GM19328 (cell line): Measurements from ENCODE around the gene TCL1B.
"Not testable (repeated sequence)": the region's sequence is repeated elsewhere in the genome, so short reads cannot be mapped to it uniquely, and the experiment has no call there.

Experiments used
- ATAC-seq: cut with Tn5 transposase; IDR thresholded peaks from one replicate; pipeline ENCODE4 v1.9.1; 2021; ENCODE audit warnings: mild to moderate bottlenecking, moderate library complexity; ENCODE audit not compliant: unreplicated experiment

The TCL1B gene

DNA sequence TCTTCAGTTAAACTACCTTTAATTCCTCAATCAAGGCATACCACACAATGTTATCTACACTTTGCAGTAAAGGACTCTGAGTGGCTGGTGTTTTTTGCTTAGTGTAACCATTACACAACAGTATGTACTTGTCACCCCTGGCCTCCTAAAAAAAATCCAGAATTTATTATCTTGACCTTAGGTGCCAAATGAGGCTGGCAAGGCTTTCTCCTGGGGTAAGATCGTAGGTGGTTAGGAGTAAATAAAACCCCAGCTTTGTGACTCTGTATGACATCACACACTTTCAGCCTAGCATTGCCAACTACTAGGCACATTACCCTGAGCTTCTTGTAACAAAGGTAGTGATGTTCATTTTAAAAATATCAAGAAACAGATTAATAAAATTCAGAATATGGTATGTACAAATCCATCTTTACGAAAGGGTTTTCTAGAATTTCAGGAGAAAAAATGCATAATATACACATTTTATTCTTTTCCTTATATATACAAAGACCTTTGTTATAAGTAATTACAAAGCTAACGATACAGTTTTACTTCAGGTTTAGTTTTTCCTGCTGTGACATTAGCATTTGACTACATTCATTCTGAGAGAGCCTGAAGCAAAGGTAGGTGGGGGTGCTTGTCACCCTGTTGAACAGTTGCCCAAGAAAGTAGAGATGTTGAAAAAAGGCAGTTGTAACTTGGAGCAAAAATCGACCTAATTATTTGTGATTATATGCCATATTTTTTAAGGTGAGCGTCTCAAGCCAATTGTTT is 14.2 kb downstream of the TCL1B start:
- no peak for ATAC-seq

DNA sequence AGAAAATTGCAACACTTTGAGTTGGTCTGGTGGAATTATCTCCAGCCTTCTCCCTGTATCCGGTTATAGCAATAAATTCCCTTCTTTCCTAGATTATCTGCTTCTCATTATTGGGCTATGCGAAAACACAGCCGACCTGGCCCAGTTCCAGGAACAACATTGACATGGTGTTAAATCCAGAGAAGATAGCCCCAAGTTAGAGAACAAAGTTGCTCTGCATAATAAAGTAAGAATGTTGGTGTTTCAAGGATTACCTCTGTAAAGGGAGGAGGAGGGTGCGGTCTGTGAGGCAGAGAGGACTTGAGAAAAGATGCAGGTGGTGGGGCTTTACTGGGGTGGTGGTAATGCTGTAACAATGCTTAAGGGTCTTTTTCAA is 15.6 kb downstream of the TCL1B start:
- ATAC-seq = no peak

DNA sequence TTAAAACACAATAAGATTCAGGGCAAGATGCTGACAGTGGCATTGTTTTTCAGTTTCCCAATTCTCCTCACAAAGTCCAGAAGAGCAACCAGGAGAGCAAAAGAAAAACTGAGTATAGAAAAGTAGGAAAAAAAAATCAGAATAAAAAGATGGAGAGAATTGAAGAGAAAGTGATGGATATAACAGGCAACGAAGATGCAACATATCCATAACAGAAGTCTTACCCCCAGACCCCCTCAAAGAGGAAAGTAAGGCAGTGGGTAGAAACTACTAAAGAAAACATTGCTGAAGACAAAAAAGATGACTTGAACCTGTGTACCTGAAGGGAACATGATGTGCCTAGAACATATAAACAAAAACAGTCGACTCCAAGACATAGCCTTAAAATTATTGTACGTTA is 17.1 kb downstream of the TCL1B start:
- no peak for ATAC-seq

DNA sequence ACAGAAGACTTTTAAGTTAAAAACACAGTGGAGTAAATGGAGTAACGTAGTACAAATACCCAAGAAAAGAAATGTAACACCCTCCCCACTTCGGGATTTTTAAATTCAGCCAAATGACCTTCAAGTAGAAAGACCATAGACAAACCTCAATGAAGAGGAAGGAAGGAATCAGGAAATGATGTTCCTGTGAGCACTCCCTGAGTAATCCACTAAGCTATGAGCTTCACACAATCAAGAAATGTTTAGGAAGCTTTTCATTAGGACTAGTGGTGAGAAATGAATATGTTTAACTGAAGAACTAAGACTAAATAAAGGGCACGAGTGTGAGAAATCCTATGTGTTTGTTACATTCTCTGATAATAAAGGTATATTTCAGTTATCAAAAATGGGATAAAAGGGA is 17.6 kb downstream of the TCL1B start:
- ATAC-seq = no peak

DNA sequence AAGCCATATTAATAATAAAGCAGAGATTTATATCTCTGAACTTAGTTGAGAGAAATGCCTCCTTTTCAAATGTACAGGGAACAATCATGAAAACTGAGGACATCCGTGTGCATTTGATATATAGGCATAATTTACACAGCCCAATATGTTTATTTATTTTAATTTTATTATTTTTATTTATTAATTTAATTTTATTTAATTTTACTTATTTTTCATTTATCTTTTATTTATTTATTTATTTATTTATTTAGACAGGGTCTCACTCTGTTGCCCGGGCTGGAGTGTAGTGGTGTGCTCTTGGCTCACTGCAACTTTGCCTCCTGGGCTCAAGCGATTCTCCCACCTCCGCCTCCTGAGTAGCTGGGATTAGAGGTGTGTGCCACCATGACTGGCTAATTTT is 19.3 kb downstream of the TCL1B start:
- no peak for ATAC-seq

DNA sequence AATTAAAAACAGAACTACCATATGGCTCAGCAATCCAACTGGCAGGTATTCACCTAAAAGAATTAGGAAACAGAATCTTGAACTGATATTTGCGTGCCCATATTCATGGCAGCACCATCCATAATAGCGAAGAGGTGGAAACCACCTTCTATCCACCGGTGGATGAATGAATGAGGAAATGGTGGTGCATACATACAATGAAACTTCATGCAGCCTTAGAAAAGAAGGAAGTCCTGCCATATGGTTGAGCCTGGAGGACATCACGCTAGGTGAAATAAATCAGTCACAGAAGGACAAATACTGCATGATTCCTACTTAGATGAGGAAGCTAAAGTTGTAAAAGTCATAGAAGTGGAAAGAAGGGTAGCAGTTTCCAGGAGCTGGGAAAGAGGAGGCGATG is 21.1 kb downstream of the TCL1B start:
- no peak for ATAC-seq

DNA sequence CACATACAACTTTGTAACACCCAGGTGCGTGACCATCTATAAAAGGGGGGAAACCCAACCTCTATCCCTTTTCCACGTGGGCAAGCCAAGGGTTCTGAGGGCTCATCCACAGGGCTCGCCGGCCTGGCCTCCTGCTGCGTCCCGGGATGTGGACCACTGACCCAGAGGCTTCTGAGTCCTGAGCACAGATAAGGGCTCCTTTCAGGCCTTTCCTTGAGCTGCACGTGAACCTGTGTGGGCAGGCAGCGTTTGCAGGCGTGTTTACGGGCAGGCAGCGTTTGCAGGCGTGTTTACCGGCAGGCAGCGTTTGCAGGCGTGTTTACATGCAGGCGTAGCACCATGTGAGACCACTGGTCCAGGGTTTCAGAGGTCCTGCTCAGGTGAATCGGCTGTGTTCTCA is 23.9 kb downstream of the TCL1B start:
- no peak for ATAC-seq

DNA sequence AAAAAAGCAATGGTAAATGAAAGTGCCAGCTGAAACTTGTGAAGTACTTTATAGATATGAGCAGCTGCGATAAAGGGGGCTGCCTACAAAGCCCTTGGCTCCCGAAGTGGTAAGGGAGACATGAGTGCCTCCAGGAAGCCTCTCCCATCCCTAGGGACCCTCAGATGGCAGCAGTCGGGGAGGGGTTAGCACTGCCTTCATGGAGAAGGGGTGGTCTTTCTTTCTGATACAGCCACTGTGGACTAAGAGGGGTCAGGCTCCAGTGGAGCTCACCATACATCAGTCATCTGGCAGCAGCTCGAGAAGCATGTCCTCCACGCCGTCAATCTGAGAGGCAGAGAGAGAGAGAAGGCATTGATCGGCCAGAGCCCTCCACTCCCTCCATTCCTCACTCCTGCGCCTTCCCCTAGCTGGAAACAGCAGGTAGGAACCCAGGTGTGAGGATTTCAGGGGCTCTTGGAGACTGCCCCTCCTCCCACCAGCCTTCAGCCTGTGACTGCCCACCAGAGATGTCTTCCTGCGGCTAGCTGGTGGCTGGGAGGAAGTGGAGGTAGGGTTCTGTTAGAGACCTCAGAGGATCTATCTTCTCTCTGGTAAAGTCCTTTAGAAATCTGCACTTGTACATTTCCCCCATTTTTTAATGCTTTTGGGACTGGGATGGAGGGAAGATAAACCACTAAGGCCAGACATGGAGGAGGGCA is 25.4 kb downstream of the TCL1B start:
- no peak for ATAC-seq

DNA sequence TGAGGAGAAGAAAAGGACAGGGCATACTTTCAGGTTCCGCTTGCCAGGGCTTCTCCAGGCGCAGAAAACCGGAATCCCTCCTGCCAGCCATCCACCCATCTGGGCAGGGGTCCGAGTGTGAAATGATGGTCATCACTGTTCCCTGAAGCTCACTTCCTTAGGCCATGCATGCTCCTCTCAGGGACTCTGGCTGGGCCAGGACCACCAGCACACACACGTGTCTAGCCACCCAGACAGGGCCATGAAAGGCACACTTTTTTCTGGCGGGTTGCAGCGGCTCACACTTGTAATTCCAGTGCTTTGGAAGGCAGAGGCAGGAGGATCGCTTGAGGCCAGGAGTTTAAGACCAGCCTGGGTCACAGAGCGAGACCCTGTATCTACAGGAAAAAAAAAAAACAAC is 26.2 kb downstream of the TCL1B start:
- ATAC-seq = no peak

DNA sequence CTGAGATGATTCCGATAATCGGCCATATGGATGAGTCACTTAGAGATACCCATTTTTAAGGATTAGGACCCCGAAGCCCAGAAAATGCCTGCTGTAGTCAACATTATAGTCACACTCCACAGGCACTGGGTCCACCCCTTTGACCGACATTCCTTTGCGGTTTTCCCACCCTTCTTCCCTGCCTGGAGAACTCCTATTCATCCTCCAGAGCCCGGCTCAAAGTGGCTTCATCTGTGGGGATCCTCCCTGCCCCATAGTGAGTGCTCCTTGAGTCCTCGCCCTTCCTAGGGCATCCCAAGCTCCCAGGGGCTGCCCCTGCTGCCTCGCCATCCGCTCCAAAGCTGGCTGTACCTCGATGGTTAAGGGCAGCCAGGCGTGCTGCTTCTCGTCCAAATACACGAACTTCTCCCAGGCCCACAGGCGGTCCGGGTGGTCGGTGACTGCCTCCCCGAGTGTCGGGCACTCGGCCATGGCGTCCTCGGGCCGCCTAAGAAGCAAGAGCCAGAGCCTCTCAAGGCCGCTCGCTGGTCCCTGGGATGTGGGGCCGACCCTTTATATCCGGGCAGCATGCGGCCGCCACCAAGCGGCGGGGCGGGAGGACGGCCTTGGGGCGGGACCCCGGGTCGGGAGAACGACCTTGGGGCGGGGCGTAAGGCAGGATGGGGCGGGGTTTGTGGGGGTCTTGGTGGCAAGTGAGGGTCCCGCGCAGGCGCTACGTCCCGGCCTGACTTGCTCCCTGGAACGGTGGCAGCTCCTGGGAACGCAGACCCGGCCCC is 27.6 kb downstream of the TCL1B start, which contains the start of gene TCL1A:
TSS of gene TCL1A (minus strand) at position 530 of the 776 bp plus-strand sequence. CDS start at position 471, 59 bp downstream.
- peak; percentile 75 for ATAC-seq

DNA sequence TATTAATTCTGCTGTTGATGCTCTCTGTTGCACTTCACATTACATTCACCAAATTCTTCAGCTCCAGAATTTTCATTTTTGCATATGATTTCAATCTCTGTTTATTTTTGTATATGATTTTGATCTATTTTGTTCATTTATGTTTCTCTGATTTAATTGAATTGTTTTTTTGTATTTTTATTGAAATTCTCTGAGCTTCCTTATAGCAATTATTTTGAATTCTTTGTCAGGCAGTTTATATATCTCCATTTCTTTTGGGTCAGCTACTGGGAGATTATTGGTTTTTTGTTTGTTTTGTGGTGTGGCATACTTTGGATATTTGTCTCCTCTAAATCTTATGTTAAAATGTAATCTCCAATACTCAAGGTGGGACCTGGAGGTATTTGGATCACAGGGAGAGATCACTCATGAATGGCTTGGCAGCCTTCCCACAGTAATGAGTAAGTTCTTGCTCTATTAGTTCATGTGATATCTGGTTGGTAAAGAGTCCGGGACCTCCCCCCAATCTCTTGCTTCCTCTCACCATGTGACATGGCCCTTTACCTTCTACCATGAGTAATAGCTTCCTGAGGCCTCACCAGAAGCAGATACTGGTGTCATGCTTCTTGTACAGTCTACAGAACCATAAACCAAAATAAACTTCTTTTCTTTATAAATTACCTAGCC is 36.4 kb downstream of the TCL1B start:
- ATAC-seq = no peak

DNA sequence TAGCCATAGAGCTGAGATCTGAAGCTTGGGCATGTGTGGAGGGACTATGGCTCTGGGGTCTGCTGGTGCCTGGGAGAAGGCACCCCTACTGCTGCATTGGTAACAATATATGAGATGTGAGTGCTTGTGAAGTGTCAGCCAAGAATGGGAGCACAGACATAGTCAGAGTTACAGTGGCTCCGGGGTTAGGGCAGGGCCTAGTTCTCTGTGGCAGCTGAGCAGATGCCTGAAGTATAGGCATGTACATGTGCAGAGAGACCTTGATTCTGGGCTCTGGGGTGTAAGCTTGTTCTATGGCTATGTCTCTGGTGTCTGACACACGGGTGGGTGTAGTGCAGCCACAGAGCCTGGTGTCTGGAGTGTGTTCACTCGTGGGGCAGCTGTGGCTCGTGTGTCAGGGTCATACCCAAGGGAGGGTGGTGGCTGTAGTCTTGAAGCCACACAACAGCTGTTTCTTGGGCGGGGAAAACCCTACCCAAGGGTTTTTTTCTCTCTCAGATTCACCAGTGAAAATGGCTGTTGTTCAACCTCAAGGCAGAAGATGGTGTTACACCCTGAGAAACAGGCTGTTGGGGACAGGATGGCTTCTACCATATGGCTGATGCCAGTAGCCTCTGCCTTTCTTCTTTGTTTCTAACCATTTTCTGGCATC is 39.6 kb downstream of the TCL1B start:
- ATAC-seq = peak; percentile 78

DNA sequence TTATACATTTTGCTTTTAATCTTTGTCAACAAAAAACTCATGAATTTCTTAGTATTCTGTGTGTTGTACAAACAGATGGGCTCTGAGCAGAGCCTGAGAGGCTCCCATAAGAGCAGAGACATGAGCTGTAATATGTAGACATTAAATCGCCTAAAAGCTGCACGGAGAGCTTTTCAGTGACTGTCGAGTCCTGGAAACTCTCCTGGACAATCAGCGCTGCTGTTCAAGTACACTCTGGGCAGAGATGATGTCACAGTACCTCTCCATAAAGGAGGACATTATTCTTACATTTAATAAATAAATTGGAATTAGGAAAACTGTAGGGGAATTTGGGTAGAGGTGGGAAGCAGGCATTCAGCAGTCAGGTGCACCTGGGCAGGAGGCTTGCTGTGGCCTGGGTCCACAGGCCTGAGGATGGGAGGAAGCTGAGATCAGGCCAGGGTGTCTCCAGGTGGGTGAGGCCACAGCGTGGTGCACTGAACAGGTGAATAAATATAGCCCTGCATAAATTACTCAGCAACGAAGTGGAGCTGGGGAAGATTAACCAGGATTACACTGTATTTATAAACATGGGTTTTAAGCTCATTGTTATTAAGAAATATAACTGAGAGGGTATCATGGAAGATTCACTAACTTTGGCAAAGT is 41.0 kb downstream of the TCL1B start:
- ATAC-seq = no peak

DNA sequence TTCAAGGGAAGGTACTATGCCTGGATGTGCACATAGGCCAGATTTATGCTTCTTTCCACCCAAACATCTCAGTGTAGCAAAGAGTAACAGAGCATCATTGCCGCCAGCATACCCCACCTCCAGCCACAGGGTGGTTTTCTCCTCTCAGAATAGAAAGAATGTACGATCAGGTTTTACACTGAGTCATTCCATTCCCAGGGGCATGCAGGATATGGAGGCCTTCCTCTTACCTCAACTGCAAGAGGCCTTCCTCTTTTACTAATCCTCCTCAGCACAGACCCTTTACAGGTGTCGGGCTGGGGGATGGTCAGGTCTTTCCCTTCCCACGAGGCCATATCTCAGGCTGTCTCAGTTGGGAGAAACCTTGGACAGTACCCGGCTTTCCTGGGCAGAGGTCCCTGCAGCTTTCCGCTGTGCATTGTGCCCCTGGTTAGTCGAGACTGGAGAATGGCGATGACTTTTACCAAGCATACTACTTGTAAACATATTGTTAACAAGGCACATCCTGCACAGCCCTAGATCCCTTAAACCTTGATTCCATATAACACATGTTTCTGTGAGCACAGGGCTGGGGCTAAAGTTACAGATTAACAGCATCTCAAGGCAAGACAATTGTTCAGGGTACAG is 43.3 kb downstream of the TCL1B start:
- ATAC-seq = not testable (repeated sequence)

DNA sequence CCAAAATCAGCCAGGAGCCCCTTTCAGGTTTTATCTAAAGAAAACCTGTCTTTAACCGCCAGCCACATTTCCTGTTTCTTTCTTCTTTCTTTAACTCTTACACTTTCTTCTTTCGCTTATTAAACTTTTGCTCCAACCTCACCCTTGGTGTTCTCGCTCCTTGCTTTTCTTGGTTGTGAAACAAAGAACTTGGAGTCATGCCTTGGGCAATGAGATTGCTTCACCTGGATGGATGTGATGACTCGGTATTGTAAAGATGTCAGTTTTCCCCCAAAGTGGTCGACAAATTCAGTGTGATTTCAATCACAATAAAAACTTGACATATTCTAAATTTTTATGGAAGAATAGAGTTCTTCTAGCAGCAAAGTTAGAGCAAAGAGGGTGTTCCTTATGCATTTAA is 43.9 kb downstream of the TCL1B start:
- no peak for ATAC-seq

DNA sequence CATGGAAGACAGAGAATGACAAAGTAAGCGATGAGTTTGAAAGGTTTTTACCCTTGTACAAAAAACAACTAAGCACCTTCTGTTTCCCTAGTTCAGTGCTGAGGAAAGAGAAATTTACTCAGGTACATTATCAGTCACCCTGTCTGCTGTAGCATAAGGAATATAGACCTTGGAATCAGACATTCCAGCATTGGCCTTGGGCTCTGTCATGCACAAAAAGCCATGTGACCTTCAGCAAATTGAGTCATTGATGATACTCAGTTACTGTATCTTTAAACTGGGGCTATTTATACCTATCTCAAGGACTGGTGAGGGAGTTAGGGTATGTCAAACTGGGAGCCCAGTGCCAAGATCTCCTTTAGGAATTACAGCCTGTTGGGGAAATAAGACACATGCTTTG is 47.0 kb downstream of the TCL1B start:
- no peak for ATAC-seq

DNA sequence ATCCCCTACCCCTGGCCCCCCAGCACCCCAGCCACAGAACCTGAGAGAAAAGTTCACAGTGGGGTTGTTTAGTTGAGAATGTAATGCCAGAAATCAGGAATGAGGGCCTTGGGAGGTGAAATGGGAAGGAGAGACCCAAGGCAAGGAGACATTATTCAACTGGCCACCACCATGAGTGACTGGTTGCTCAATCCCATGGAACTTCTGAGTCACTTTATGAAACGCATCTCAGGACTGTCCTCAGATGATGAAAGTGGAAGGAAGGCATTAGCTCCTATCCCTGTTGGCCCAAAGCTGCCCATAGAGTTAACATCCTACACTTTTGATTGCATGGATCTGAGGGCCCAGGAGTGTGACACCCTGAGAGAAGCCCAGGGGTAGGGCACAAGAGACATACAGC is 53.1 kb downstream of the TCL1B start:
- ATAC-seq = no peak

DNA sequence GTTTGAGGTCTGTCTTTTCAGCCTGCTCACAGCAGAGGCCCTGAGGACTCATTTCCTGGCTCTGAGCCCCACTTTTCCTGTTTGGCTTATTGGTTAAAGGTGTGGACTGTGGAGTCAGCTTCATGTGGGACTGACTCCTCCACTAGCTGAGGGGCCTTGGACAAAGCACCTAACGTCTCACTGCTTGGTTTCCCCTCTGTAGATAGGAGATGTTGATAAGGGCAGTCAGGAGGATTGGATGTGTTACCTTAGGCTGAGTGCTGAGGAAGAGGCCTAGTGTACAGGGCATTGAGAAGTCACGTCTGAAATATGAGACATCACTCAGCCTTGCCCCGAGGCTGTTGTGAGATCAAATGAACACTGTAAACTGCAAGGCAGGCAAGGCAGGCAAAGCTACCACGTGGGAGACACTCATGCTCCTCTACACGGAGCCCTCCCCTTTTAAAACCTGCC is 54.8 kb downstream of the TCL1B start:
- ATAC-seq = no peak

DNA sequence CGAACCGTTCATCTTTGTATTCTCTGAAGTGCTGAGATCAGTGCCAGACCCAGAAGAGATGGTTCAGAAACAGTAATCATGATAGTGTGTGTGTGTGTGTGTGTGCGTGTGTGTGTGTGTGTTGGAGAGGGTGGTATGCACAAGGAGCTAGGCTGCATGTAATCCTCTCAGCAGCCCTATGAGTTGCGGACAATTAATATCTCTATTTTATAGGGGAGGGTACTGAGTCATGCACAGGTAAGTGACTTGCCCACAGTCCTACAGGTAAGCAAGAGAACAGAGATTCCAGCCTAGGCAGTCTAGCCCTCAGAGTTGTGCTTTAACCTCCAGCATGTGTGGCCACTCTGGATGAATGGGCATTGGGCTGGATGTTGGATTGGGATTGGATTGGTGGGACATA is 55.6 kb downstream of the TCL1B start:
- ATAC-seq = no peak
